Measurements from ENCODE around the gene USP13. TPM values are rescaled to one million over a fixed set of nuclear protein-coding genes. Genes with fewer than 3 reads are reported as not detected.

Gene USP13, protein sequence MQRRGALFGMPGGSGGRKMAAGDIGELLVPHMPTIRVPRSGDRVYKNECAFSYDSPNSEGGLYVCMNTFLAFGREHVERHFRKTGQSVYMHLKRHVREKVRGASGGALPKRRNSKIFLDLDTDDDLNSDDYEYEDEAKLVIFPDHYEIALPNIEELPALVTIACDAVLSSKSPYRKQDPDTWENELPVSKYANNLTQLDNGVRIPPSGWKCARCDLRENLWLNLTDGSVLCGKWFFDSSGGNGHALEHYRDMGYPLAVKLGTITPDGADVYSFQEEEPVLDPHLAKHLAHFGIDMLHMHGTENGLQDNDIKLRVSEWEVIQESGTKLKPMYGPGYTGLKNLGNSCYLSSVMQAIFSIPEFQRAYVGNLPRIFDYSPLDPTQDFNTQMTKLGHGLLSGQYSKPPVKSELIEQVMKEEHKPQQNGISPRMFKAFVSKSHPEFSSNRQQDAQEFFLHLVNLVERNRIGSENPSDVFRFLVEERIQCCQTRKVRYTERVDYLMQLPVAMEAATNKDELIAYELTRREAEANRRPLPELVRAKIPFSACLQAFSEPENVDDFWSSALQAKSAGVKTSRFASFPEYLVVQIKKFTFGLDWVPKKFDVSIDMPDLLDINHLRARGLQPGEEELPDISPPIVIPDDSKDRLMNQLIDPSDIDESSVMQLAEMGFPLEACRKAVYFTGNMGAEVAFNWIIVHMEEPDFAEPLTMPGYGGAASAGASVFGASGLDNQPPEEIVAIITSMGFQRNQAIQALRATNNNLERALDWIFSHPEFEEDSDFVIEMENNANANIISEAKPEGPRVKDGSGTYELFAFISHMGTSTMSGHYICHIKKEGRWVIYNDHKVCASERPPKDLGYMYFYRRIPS
- polyA plus RNA-seq (2013, experiment 1 of 2) = 7.2 TPM
- polyA plus RNA-seq (2013, experiment 2 of 2) = 7.0 TPM

DNA sequence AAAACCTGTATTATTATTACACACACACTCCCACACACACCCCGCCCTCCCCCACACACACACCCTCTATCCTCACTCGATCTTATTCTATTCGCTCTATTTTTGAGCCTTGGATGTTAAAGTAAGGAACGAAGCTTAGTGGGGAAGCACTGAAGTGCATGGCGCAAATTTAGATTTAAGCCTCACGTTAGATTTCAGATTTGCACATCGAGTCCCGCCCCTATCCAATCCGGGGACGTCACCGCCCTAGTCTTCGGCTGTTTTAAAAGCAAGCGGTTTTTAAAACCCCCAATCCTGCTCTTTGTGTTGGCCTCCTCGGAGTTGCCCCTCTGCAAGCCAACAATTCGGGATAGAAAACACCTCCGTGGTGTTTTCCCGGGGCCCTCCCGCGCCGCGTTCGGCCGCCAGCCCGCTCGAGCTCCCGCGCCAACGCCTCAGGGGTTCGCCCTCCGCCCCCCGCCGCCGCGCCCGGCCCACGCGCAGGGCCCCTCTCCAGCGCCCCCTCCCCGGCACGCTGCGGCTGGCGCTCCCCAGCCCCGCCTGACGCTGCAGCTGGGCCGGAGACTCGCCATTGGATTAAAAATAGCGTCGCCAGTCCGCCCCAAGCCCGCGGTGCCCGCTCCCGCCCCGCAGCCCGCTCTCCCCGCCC, at the start of gene USP13:
Gene USP13 (plus strand): TSS at position 594 of the 649 bp plus-strand sequence. CDS start 186 bp downstream, outside the sequence.
- H3K4ac ChIP-seq (ENCODE audit: low read depth in 1 of 2, low read length in 2 of 2) = peak within 1 kb of the TSS; percentile 75 to 80
- H3K79me1 ChIP-seq (replicated peaks; ENCODE audit: low read length, poor library complexity, severe bottlenecking) = peaks cover 2% of the 10 kb centered on the region
- H2AK5ac ChIP-seq (ENCODE audit: low read length, severe bottlenecking) = peak within 1 kb of the TSS; percentile 68
- H3K4me2 ChIP-seq (ENCODE audit: low read length, poor library complexity, severe bottlenecking) = peak within 1 kb of the TSS; percentile 90
- H3K9me3 ChIP-seq (ENCODE audit: control insufficient read depth, low read length) = no peaks in the 10 kb centered on the region
- peak; percentile 84 for DNase-seq
- peak within 1 kb of the TSS; percentile 90 for H2BK5ac ChIP-seq (ENCODE audit: low read depth, low read length, poor library complexity, severe bottlenecking)
- H2BK12ac ChIP-seq (ENCODE audit: low read length in 2 of 2) = peak within 1 kb of the TSS; percentile 18 to 65
- H4K91ac ChIP-seq (ENCODE audit: low read length) = peak within 1 kb of the TSS; percentile 48
- peak within 1 kb of the TSS; percentile 81 for H4K8ac ChIP-seq (ENCODE audit: low read length)
- peak within 1 kb of the TSS; percentile 89 for H2BK120ac ChIP-seq (ENCODE audit: low read depth, low read length)
- under 1% methylated on average over 27 of the region's 56 CpGs for WGBS
- H3K27me3 ChIP-seq (ENCODE audit: control insufficient read depth in 1 of 2, insufficient read depth in 1 of 2, low read length in 2 of 2) = no peaks in the 10 kb centered on the region
- peak within 1 kb of the TSS in 1 of 2 experiments; percentile 73 for H3K23ac ChIP-seq (ENCODE audit: low read length in 2 of 2)
- peak within 1 kb of the TSS in 1 of 2 experiments; percentile 57 for H3K14ac ChIP-seq (ENCODE audit: low read length in 2 of 2)
- H3K36me3 ChIP-seq (ENCODE audit: control insufficient read depth in 1 of 2, insufficient read depth in 2 of 2, low read depth in 1 of 2, low read length in 2 of 2) = peaks cover 0 to 3% of the 10 kb centered on the region in 2 experiments
- peak within 1 kb of the TSS; percentile 91 for H2AFZ ChIP-seq (ENCODE audit: low read depth, low read length)
- H3K9ac ChIP-seq (ENCODE audit: low read length) = peak within 1 kb of the TSS; percentile 89
- peak within 1 kb of the TSS; percentile 82 to 84 for H3K4me3 ChIP-seq (ENCODE audit: insufficient read depth in 1 of 2, low read depth in 1 of 2, low read length in 2 of 2)
- peak within 1 kb of the TSS; percentile 82 for H2BK15ac ChIP-seq (ENCODE audit: low read depth, poor library complexity, severe bottlenecking)
- peak within 1 kb of the TSS; percentile 91 for H3K27ac ChIP-seq (ENCODE audit: low read length, poor library complexity, severe bottlenecking)
- peaks cover 3% of the 10 kb centered on the region for H3K4me1 ChIP-seq (ENCODE audit: control insufficient read depth, insufficient read depth, low read depth, low read length)
- H3K18ac ChIP-seq (ENCODE audit: low read depth in 1 of 2, low read length in 2 of 2) = peak within 1 kb of the TSS; percentile 65 to 73

DNA sequence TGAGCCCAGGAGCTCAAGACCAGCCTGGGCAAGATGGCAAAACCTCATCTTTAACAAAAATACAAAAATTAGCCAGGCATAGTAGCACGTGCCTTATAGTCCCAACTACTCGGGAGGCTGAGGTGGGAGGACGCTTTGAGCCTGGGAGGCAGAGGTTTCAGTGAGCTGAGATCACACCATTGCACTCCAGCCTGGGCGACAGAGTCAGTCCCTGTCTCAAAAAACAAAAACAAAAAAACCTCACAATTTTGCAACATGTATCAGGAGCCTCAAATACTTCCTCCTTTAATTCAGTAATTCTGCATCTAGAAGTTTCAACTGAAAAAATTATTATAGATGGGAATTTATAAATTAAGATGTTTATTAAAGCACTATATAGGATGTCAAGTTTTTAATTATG, 49.5 kb upstream of the USP13 start:
- Histone ChIP-seq H3K4me2 (ENCODE audit: low read length, poor library complexity, severe bottlenecking) (peak overlapping the region; percentile 12), H3K9ac (ENCODE audit: low read length) (peak overlapping the region; percentile 99), H2BK5ac (ENCODE audit: low read depth, low read length, poor library complexity, severe bottlenecking) (no peak overlapping the region), H3K4ac (ENCODE audit: low read depth in 1 of 2, low read length in 2 of 2) (no peak overlapping the region), H2BK12ac (ENCODE audit: low read length in 2 of 2) (no peak overlapping the region), H3K79me1 (replicated peaks; ENCODE audit: low read length, poor library complexity, severe bottlenecking) (peaks cover 17% of the 10 kb centered on the region), H4K91ac (ENCODE audit: low read length) (no peak overlapping the region), H4K8ac (ENCODE audit: low read length) (no peak overlapping the region), H3K27ac (ENCODE audit: low read length, poor library complexity, severe bottlenecking) (no peak overlapping the region), H3K9me3 (ENCODE audit: control insufficient read depth, low read length) (no peaks in the 10 kb centered on the region), H2AFZ (ENCODE audit: low read depth, low read length) (no peak overlapping the region), H3K14ac (ENCODE audit: low read length in 2 of 2) (no peak overlapping the region), H3K36me3 (ENCODE audit: control insufficient read depth in 1 of 2, insufficient read depth in 2 of 2, low read depth in 1 of 2, low read length in 2 of 2) (peaks cover 22 to 51% of the 10 kb centered on the region in 2 experiments), H3K4me3 (ENCODE audit: insufficient read depth in 1 of 2, low read depth in 1 of 2, low read length in 2 of 2) (peak overlapping the region in 1 of 2 experiments; percentile 92), H2BK15ac (ENCODE audit: low read depth, poor library complexity, severe bottlenecking) (no peak overlapping the region), H3K23ac (ENCODE audit: low read length in 2 of 2) (no peak overlapping the region), H3K27me3 (ENCODE audit: control insufficient read depth in 1 of 2, insufficient read depth in 1 of 2, low read length in 2 of 2) (no peaks in the 10 kb centered on the region), H3K4me1 (ENCODE audit: control insufficient read depth, insufficient read depth, low read depth, low read length) (peaks cover 10% of the 10 kb centered on the region), H2BK120ac (ENCODE audit: low read depth, low read length) (no peak overlapping the region), H2AK5ac (ENCODE audit: low read length, severe bottlenecking) (no peak overlapping the region), H3K18ac (ENCODE audit: low read depth in 1 of 2, low read length in 2 of 2) (no peak overlapping the region)
- no peak for DNase-seq
- WGBS = 81% methylated on average over 3 of the region's 4 CpGs

DNA sequence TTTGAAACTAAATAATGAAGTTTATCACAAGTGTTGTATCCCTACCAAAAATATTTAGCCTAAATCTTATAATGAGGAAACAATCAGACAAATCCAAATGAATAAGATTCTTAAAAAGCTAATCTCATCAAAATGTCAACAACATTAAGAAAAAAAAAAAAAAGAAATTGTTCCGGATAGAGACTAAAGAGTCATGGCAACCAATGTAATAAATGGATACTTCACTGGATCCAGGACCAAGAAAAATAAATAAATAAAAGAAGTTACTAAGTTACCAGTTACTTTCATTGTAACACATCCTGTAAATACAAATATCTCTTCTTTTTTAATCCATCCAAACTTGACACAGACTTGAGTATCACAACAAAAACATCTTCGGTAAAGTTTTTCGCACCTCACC, 49.0 kb upstream of the USP13 start:
- Histone ChIP-seq H3K9ac (ENCODE audit: low read length) (peak overlapping the region; percentile 99), H3K4ac (ENCODE audit: low read depth in 1 of 2, low read length in 2 of 2) (no peak overlapping the region), H2BK12ac (ENCODE audit: low read length in 2 of 2) (no peak overlapping the region), H2BK5ac (ENCODE audit: low read depth, low read length, poor library complexity, severe bottlenecking) (no peak overlapping the region), H3K4me2 (ENCODE audit: low read length, poor library complexity, severe bottlenecking) (no peak overlapping the region), H4K8ac (ENCODE audit: low read length) (no peak overlapping the region), H2AK5ac (ENCODE audit: low read length, severe bottlenecking) (no peak overlapping the region), H3K36me3 (ENCODE audit: control insufficient read depth in 1 of 2, insufficient read depth in 2 of 2, low read depth in 1 of 2, low read length in 2 of 2) (peaks cover 18 to 51% of the 10 kb centered on the region in 2 experiments), H3K79me1 (replicated peaks; ENCODE audit: low read length, poor library complexity, severe bottlenecking) (peaks cover 15% of the 10 kb centered on the region), H3K18ac (ENCODE audit: low read depth in 1 of 2, low read length in 2 of 2) (no peak overlapping the region), H2BK120ac (ENCODE audit: low read depth, low read length) (no peak overlapping the region), H3K27me3 (ENCODE audit: control insufficient read depth in 1 of 2, insufficient read depth in 1 of 2, low read length in 2 of 2) (no peaks in the 10 kb centered on the region), H3K4me1 (ENCODE audit: control insufficient read depth, insufficient read depth, low read depth, low read length) (peaks cover 10% of the 10 kb centered on the region), H3K4me3 (ENCODE audit: insufficient read depth in 1 of 2, low read depth in 1 of 2, low read length in 2 of 2) (peak overlapping the region in 1 of 2 experiments; percentile 92), H4K91ac (ENCODE audit: low read length) (no peak overlapping the region), H2BK15ac (ENCODE audit: low read depth, poor library complexity, severe bottlenecking) (no peak overlapping the region), H2AFZ (ENCODE audit: low read depth, low read length) (no peak overlapping the region), H3K23ac (ENCODE audit: low read length in 2 of 2) (no peak overlapping the region), H3K27ac (ENCODE audit: low read length, poor library complexity, severe bottlenecking) (no peak overlapping the region), H3K9me3 (ENCODE audit: control insufficient read depth, low read length) (no peaks in the 10 kb centered on the region), H3K14ac (ENCODE audit: low read length in 2 of 2) (no peak overlapping the region)
- DNase-seq = no peak
- 10% methylated on average over 2 of the region's 3 CpGs for WGBS

Data from mesenchymal stem cell (in vitro differentiated cells and primary cell).